GM19025 (cell line): ENCODE measurements around the gene RAB3IP.

Source experiments
- ATAC-seq: cut with Tn5 transposase; IDR thresholded peaks from one replicate; pipeline ENCODE4 v1.9.1; 2021; ENCODE audit warnings: mild to moderate bottlenecking, low read depth, moderate library complexity; ENCODE audit not compliant: unreplicated experiment

The RAB3IP gene

DNA sequence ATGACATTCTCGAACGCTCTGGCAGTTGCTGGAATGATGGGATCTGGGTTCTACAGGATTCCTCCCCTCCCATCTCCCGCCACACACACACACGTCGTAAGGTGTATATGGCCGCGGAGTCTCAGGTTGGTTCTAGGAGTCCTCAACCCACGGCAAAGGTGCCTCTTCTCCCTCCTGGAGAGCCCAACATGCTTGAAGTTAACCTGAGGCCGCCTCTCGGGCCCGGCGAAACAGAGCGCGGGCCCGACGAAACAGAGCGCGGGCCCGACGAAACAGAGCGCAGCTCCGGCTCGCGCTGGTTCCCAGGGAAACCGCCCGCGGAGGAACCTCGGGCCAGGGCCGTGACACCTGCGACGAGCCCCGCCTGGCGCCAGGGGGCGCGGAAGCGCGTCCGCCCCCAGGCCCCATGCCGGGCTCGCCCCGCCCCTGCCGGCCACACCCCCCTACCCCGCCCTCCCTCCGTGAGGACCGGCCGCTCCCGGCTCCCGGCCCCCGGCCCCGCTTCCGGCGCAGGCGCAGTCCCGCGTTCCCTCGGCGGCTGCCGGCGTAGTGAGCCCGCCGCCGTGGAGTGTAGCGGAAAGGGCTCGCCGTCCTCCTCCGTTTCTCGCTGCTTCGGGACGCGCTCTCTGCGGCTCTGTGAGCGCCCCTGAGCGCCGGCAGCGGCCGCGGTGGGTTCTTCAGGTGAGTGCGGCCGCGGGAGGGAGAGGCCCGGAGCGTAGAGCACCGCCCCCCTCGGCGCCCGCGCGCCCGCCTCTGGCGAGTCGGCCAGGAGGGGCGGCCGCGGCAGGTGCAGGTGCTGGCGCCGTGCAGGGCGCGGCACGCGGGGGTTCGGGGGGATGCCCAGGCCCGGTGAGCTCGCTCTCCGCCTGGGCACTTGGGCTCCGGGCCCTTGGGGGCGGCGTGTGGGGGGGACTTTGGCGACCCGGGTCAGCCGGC lies at the start of gene RAB3IP:
Gene RAB3IP (plus strand): TSS at position 510 of the 936 bp plus-strand sequence. CDS start 16,549 bp downstream, outside the sequence.
- peak; percentile 71 for ATAC-seq

GRCh38 chr12:69689638-69690037 lies 49.0 kb upstream of the RAB3IP start:
- no peak for ATAC-seq

- ATAC-seq, result no peak
Measured at GRCh38 chr12:69694123-69694522, 44.5 kb upstream of the RAB3IP start.

GRCh38 chr12:69698054-69698453 lies 40.6 kb upstream of the RAB3IP start:
- ATAC-seq, result no peak

DNA sequence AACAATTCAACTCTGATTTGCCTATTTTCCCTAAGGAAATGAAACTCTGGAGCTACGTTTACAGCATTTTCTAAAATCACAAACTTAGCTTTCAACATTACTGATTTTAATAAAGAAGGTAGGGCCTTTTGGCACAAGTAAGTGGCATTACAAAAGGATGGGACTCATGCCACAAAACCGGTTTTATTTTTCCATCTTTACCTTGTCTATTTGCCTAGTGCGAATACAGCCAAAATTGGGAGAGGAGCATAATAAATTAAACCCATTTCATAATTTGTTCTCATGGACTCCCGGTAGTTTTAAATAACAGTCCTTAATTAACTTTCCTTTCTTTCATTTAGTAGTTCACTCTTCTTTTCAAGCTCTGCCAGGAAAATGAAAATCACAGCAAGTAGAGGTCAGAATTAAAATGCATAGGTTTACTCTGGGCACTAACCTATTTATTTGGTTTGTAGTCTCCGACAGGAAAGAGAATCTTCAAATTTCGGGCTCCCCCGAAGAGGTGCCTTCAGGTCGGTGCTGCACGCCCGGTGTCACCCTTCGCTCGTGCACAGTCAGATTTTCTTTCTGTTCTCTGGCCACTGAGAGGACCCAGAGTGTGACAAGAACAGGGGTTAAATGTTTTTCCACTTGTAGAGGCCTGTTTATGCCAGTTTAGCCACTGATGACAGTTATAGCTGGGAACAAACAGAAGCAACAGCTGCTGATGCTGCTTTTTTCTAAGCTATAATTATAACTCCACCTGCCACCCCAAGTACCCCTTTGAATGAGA lies 39.7 kb upstream of the RAB3IP start, which contains the start of gene BEST3:
Gene BEST3 (minus strand): TSS at position 535 of the 772 bp plus-strand sequence. CDS start 1,505 bp downstream, outside the sequence.
- no peak for ATAC-seq

- no peak for ATAC-seq
Measured at GRCh38 chr12:69701826-69702225, 36.8 kb upstream of the RAB3IP start.

DNA sequence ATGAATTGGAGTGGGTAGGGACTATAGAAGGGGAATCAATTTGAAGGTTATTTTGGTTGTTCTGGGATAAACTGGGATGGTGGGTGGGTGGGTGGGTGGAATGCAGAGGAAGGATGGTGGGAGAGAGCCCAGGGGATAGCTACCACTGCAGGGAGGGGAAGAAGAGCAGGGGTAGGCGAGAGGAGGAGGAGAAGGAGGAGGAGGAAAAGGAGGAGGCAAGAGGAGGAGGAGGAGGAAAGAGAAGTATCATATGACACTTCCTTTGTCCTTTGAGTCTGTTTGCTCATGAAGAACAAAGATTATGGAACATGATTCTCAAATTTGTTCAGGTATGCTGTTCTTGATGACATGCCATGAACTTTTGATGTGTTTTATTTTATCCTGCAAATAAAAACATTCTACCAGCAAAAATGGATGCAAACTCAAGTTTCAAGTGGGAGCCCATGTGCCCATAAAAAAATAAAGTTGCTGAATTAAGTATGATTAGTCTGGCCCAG lies 35.5 kb upstream of the RAB3IP start:
- no peak for ATAC-seq

DNA sequence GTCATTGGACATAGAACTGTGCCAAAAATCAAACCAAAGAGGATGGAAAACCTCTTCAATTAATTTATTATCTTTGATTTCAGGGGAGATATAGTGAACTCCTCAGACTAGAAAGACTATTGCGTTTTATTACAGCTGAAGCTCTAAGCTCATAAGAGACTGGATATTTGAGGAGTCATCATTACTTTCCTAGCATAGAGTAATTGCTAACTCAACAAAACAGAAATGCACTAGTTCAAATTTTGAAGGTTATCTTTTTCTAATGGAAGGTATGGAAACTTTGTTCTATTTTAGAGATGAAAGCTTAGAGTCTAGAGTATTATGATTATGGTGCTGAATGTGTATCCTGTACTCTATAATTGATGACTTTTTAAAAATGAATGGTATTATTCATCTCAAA lies 34.3 kb upstream of the RAB3IP start:
- no peak for ATAC-seq

DNA sequence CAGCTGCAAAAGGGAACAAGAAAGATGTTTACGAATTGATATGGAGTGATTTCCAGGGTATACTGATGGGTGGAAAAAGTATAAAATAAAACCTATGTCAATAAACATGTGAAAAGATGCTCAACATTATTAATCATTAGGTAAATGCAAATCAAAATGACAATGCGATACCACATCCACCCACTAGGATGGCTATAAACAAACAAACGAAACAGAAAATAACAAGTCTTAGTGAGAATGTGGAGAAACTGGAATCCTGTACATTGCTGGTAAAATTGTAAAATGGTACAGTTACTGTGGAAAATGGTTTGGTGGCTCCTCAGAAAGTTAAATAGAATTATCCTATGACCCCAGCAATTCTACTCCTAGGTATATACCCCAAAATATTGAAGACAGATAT lies 30.0 kb upstream of the RAB3IP start:
- ATAC-seq, result no peak

GRCh38 chr12:69712826-69713225 lies 25.8 kb upstream of the RAB3IP start:
- no peak for ATAC-seq

GRCh38 chr12:69714542-69714941 lies 24.1 kb upstream of the RAB3IP start:
- no peak for ATAC-seq

- ATAC-seq, result no peak
Measured at GRCh38 chr12:69719336-69720316, 19.0 kb upstream of the RAB3IP start.

DNA sequence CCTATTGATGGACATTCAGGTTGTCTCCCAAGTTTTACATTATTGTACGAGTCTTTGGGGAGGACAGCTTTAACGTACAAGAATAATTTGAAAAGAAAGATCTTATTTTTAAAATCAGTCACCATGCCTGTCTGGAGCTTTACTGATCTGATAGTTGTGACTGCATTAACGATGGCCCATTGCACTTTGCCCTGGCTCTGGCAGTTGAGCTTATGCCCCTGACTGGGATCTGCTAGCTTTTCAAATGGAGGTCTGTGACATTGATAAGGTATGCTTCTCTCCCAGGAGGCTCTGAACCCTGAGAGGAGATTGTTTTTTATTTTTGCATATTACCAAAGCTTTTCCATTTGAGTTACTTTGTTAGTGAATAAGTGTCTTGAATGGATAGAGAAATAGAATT lies 17.9 kb upstream of the RAB3IP start:
- no peak for ATAC-seq

GRCh38 chr12:69726922-69727321 lies 11.7 kb upstream of the RAB3IP start:
- no peak for ATAC-seq

DNA sequence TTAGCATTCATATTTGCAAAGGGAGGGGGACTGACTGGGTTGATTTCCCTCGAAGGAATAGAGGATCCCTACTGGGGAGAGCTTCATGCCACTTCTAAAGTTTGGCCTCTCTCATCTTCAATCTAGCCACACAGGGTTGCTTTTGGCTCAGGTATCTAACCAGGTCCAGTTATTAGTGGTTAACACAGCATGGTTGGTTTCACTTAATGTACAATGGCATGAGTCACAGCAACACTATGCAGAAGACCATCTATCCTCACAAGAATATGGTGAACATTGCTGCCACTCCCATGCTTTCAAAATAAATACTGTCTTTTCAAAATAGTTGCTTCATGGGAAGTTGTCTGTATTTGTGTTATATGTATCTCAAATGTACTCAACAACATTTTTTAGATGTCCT lies 6.6 kb upstream of the RAB3IP start:
- no peak for ATAC-seq

GRCh38 chr12:69733638-69734037 lies 5.0 kb upstream of the RAB3IP start:
- ATAC-seq, result no peak

- ATAC-seq, result peak; percentile 32
Measured at GRCh38 chr12:69739287-69740191, 879 bp downstream of the RAB3IP start.

GRCh38 chr12:69744109-69744508 lies 5.4 kb downstream of the RAB3IP start:
- no peak for ATAC-seq

GRCh38 chr12:69751476-69751875 lies 12.8 kb downstream of the RAB3IP start:
- no peak for ATAC-seq
